Calu3 (cell line): ENCODE measurements around the gene HK2. TPM values are rescaled to one million over a fixed set of nuclear protein-coding genes. Genes with fewer than 3 reads are reported as not detected.

Source experiments
- BruUV-seq: library from RNA; stranded (reverse); fragments of 400-500 nt; replicated peaks from 2 replicates; lab custom pipeline; 2021; lab: Mats Ljungman, UMichigan
- CTCF ChIA-PET: fragments of 300-600 bp; sonication (Branson Sonifier 250); formaldehyde crosslinking; loops from one replicate; lab custom pipeline; 2022; ENCODE audit warnings: antibody characterized with exemption; lab: Charles Lee
- DNase-seq: peaks from one replicate; pipeline ENCODE4 v3.0.0; 2022
- H3K27ac Mint-ChIP-seq: one replicate; pipeline ENCODE4 v1.8.0; 2022; ENCODE audit warnings: mixed read lengths; ENCODE audit not compliant: unreplicated experiment
- H3K27me3 Mint-ChIP-seq: one replicate; pipeline ENCODE4 v1.8.0; 2022; ENCODE audit warnings: mixed read lengths; ENCODE audit not compliant: unreplicated experiment
- H3K36me3 Mint-ChIP-seq: one replicate; pipeline ENCODE4 v1.8.0; 2022; ENCODE audit warnings: mild to moderate bottlenecking, moderate library complexity, mixed read lengths; ENCODE audit not compliant: insufficient read depth, unreplicated experiment
- H3K4me1 Mint-ChIP-seq: one replicate; pipeline ENCODE4 v1.8.0; 2022; ENCODE audit warnings: mild to moderate bottlenecking, low read depth, mixed read lengths; ENCODE audit not compliant: unreplicated experiment
- H3K4me3 Mint-ChIP-seq: one replicate; pipeline ENCODE4 v1.8.0; 2022; ENCODE audit warnings: mild to moderate bottlenecking, low read depth, moderate library complexity, mixed read lengths; ENCODE audit not compliant: unreplicated experiment
- H3K9me3 Mint-ChIP-seq: one replicate; pipeline ENCODE4 v1.8.0; 2022; ENCODE audit warnings: low read depth, mixed read lengths; ENCODE audit not compliant: unreplicated experiment
- CTCF ChIP-seq: fragments of 200-600 bp; IDR thresholded peaks from one replicate; pipeline ENCODE4 v1.8.0; 2022; ENCODE audit warnings: antibody characterized with exemption; ENCODE audit not compliant: unreplicated experiment
- intact Hi-C: fragments of 100-400 bp; cut with micrococcal nuclease; formaldehyde crosslinking; loops from one replicate; pipeline ENCODE4 v1.10.0; 2022; ENCODE audit not compliant: unreplicated experiment
- total RNA-seq: library from RNA; stranded (reverse); gene quantifications from 2 replicates; pipeline ENCODE4 v1.2.3, GENCODE V29; 2022

HK2 gene
- total RNA-seq, 1 experiment from 2014 or later = 56.5 TPM

- TF ChIP-seq CTCF = no peak
- no peaks in the 10 kb centered on the region for H3K9me3 Mint-ChIP-seq
- CTCF ChIA-PET = interaction anchor here (1.6 kb wide), 1 partner anchor 187 kb away, joined by 4 read pairs; no protein-coding TSS in a partner anchor
- peaks cover 16% of the 10 kb centered on the region for H3K4me1 Mint-ChIP-seq
- DNase-seq = no peak
- intact Hi-C loops = no loop called here
- BruUV-seq = no TSS peak
- no peak overlapping the region for H3K27ac Mint-ChIP-seq
- H3K36me3 Mint-ChIP-seq = peaks cover 43% of the 10 kb centered on the region
- no peak overlapping the region for H3K4me3 Mint-ChIP-seq
- no peaks in the 10 kb centered on the region for H3K27me3 Mint-ChIP-seq
These were observed 44.0 kb downstream of the HK2 start for GRCh38 chr2:74877781-74878433.

GRCh38 chr2:74878551-74878950, 44.6 kb downstream of the HK2 start:
- peaks cover 43% of the 10 kb centered on the region for H3K36me3 Mint-ChIP-seq
- no peak overlapping the region for H3K4me3 Mint-ChIP-seq
- CTCF ChIA-PET = no interaction called here
- peaks cover 9% of the 10 kb centered on the region for H3K4me1 Mint-ChIP-seq
- H3K27me3 Mint-ChIP-seq = no peaks in the 10 kb centered on the region
- H3K9me3 Mint-ChIP-seq = no peaks in the 10 kb centered on the region
- intact Hi-C loops = no loop called here
- no peak overlapping the region for H3K27ac Mint-ChIP-seq
- no peak for TF ChIP-seq CTCF
- BruUV-seq = no TSS peak
- no peak for DNase-seq

GRCh38 chr2:74880054-74880728, 46.3 kb downstream of the HK2 start:
- no peaks in the 10 kb centered on the region for H3K27me3 Mint-ChIP-seq
- intact Hi-C loops = no loop called here
- peaks cover 7% of the 10 kb centered on the region for H3K4me1 Mint-ChIP-seq
- H3K36me3 Mint-ChIP-seq = peaks cover 42% of the 10 kb centered on the region
- DNase-seq = no peak
- no peak overlapping the region for H3K27ac Mint-ChIP-seq
- CTCF ChIA-PET = no interaction called here
- BruUV-seq = no TSS peak
- H3K9me3 Mint-ChIP-seq = no peaks in the 10 kb centered on the region
- H3K4me3 Mint-ChIP-seq = no peak overlapping the region
- TF ChIP-seq CTCF = no peak

GRCh38 chr2:74881176-74881575, 47.2 kb downstream of the HK2 start:
- no peak for TF ChIP-seq CTCF
- intact Hi-C loops = no loop called here
- Mint-ChIP-seq H3K4me1 (peaks cover 3% of the 10 kb centered on the region), H3K4me3 (no peak overlapping the region), H3K9me3 (no peaks in the 10 kb centered on the region), H3K27ac (no peak overlapping the region), H3K36me3 (peaks cover 43% of the 10 kb centered on the region), H3K27me3 (no peaks in the 10 kb centered on the region)
- BruUV-seq = no TSS peak
- no peak for DNase-seq
- CTCF ChIA-PET = interaction anchor here (0.5 kb wide), 1 partner anchor 41 kb away, joined by 4 read pairs; no protein-coding TSS in a partner anchor
